KMS-11 (cell line): ENCODE measurements around the gene STXBP1.
A peak's percentile ranks its signal among the peaks of the same experiment; 100 is the strongest.

ENCODE experiments used
- H2AFZ ChIP-seq: fragments of 200-600 bp; sonication (generic); 2 replicates; pipeline ENCODE4 v1.6.1; 2016; ENCODE audit warnings: antibody characterized with exemption, mixed run types, low read depth
- H3K27ac ChIP-seq: fragments of 200-600 bp; sonication (generic); 2 replicates; pipeline ENCODE4 v1.6.1; 2016; ENCODE audit warnings: mild to moderate bottlenecking, mixed run types
- H3K27me3 ChIP-seq: fragments of 200-600 bp; sonication (generic); 2 replicates; pipeline ENCODE4 v1.6.1; 2017; ENCODE audit warnings: mild to moderate bottlenecking, low read depth, mixed run types, moderate library complexity; ENCODE audit not compliant: insufficient read depth
- H3K36me3 ChIP-seq: fragments of 200-600 bp; sonication (generic); 2 replicates; pipeline ENCODE4 v1.6.1; 2017; ENCODE audit warnings: mild to moderate bottlenecking, mixed run types; ENCODE audit not compliant: insufficient read depth
- H3K4me1 ChIP-seq: fragments of 200-600 bp; sonication (generic); 2 replicates; pipeline ENCODE4 v1.6.1; 2016; ENCODE audit warnings: mild to moderate bottlenecking, low read depth, mixed run types; ENCODE audit not compliant: poor library complexity, severe bottlenecking
- H3K4me2 ChIP-seq: fragments of 200-600 bp; sonication (generic); 2 replicates; pipeline ENCODE4 v1.7.0; 2016; ENCODE audit warnings: mild to moderate bottlenecking, mixed run types
- H3K4me3 ChIP-seq: fragments of 200-600 bp; sonication (generic); IDR thresholded peaks from 2 replicates; pipeline ENCODE4 v1.6.1; 2017; ENCODE audit warnings: low read depth, low read length, mixed read lengths; ENCODE audit not compliant: insufficient read depth
- H3K79me2 ChIP-seq: fragments of 200-600 bp; sonication (generic); 2 replicates; pipeline ENCODE4 v1.6.1; 2016; ENCODE audit warnings: low read depth, mixed run types; ENCODE audit not compliant: insufficient read depth
- H3K9ac ChIP-seq: fragments of 200-600 bp; sonication (generic); 2 replicates; pipeline ENCODE4 v1.6.1; 2016; ENCODE audit warnings: mild to moderate bottlenecking, mixed run types
- H4K20me1 ChIP-seq: fragments of 200-600 bp; sonication (generic); 2 replicates; pipeline ENCODE4 v1.6.1; 2016; ENCODE audit warnings: mild to moderate bottlenecking, mixed run types; ENCODE audit not compliant: insufficient read depth
- CTCF ChIP-seq: fragments of 200-600 bp; sonication (generic); conservative IDR thresholded peaks from 2 replicates; pipeline ENCODE4 v1.6.1; 2017; ENCODE audit warnings: low read depth, mild to moderate bottlenecking, antibody characterized with exemption, low read length, moderate library complexity, mixed read lengths

Gene STXBP1

GRCh38 chr9:127714951-127715469 is 102.9 kb downstream of the STXBP1 start:
- peaks cover 14% of the 10 kb centered on the region for H3K4me1 ChIP-seq
- H3K36me3 ChIP-seq: no peaks in the 10 kb centered on the region
- H3K27me3 ChIP-seq: no peaks in the 10 kb centered on the region
- TF ChIP-seq CTCF: no peak
- peak overlapping the region; percentile 88 for H3K4me2 ChIP-seq
- H3K27ac ChIP-seq: peak overlapping the region; percentile 62
- no peaks in the 10 kb centered on the region for H4K20me1 ChIP-seq
- peak overlapping the region; percentile 80 for H3K9ac ChIP-seq
- peak overlapping the region; percentile 94 for H2AFZ ChIP-seq
- H3K4me3 ChIP-seq: no peak overlapping the region
- no peaks in the 10 kb centered on the region for H3K79me2 ChIP-seq

- H3K36me3 ChIP-seq: no peaks in the 10 kb centered on the region
- H3K4me3 ChIP-seq: no peak within 1 kb of the TSS
- H3K27ac ChIP-seq: peak within 1 kb of the TSS; percentile 62
- H2AFZ ChIP-seq: peak within 1 kb of the TSS; percentile 94
- H3K9ac ChIP-seq: peak within 1 kb of the TSS; percentile 80
- TF ChIP-seq CTCF: no peak
- H3K4me2 ChIP-seq: peak within 1 kb of the TSS; percentile 88
- H3K4me1 ChIP-seq: peaks cover 14% of the 10 kb centered on the region
- H4K20me1 ChIP-seq: no peaks in the 10 kb centered on the region
- H3K79me2 ChIP-seq: no peaks in the 10 kb centered on the region
- no peaks in the 10 kb centered on the region for H3K27me3 ChIP-seq
Observed at GRCh38 chr9:127715470-127716337, 103.6 kb downstream of the STXBP1 start, which contains the start of the genes PTRH1 and TTC16. TSS of gene PTRH1 (minus strand) at chr9:127715663. CDS start at chr9:127715639, 24 bp downstream. TSS of gene TTC16 (plus strand) at chr9:127716079. CDS start at chr9:127716146, 67 bp downstream.

GRCh38 chr9:127716412-127716811 is 104.3 kb downstream of the STXBP1 start:
- H3K36me3 ChIP-seq: no peaks in the 10 kb centered on the region
- no peaks in the 10 kb centered on the region for H3K27me3 ChIP-seq
- H3K4me3 ChIP-seq: no peak overlapping the region
- H3K79me2 ChIP-seq: no peaks in the 10 kb centered on the region
- no peak for TF ChIP-seq CTCF
- H3K9ac ChIP-seq: peak overlapping the region; percentile 80; the same call in 1 of the 2 replicates
- peaks cover 10% of the 10 kb centered on the region for H3K4me1 ChIP-seq
- H3K27ac ChIP-seq: no peak overlapping the region
- H4K20me1 ChIP-seq: no peaks in the 10 kb centered on the region
- peak overlapping the region; percentile 62; the same call in 1 of the 2 replicates for H3K4me2 ChIP-seq
- peak overlapping the region; percentile 94 for H2AFZ ChIP-seq

GRCh38 chr9:127717766-127718165 is 105.7 kb downstream of the STXBP1 start:
- Histone ChIP-seq H3K27ac (no peak overlapping the region), H3K27me3 (no peaks in the 10 kb centered on the region), H3K4me3 (no peak overlapping the region), H4K20me1 (no peaks in the 10 kb centered on the region), H3K4me2 (no peak overlapping the region), H3K9ac (no peak overlapping the region), H3K36me3 (no peaks in the 10 kb centered on the region), H3K4me1 (peaks cover 8% of the 10 kb centered on the region), H2AFZ (no peak overlapping the region), H3K79me2 (no peaks in the 10 kb centered on the region)
- no peak for TF ChIP-seq CTCF
